Measurements from ENCODE around the gene GOLGA6L10.

GRCh38 chr15:82303956-82304777, 45.1 kb downstream of the GOLGA6L10 start:
- TF ChIP-seq CTCF (conservative IDR thresholded peaks at IDR 0.05; ENCODE audit: low read depth in 2 of 2) (no peak), ETS1 (IDR thresholded peaks at IDR 0.05) (no peak), POLR2AphosphoS5 (IDR thresholded peaks at IDR 0.05; ENCODE audit: low read depth) (no peak)

All from GM23338 (cell line).